ENCODE data around the gene TDRD12. TPM values are rescaled to one million over a fixed set of nuclear protein-coding genes. Genes with fewer than 3 reads are reported as not detected.

Gene TDRD12
- total RNA-seq, 1 experiment from 2014 or later, result 0.33 TPM

GRCh38 chr19:32720216-32720935, 809 bp downstream of the TDRD12 start:
- Histone ChIP-seq H3K4me1 (ENCODE audit: control insufficient read depth, insufficient read depth, low read length) (no peaks in the 10 kb centered on the region), H3K4me3 (ENCODE audit: low read depth in 2 of 2, low read length in 2 of 2) (no peak overlapping the region), H3K27ac (ENCODE audit: low read length) (no peak overlapping the region), H3K27me3 (ENCODE audit: control insufficient read depth, insufficient read depth, low read length) (no peaks in the 10 kb centered on the region), H3K9me3 (ENCODE audit: control insufficient read depth, insufficient read depth, low read depth, low read length) (no peaks in the 10 kb centered on the region), H3K36me3 (ENCODE audit: control insufficient read depth, insufficient read depth, low read length) (no peaks in the 10 kb centered on the region)
- BruUV-seq (replicated peaks), result no TSS peak
- in situ Hi-C loops (cut with HindIII; ENCODE audit: low pct_unique_long_range_greater_than_20kb, low sequenced_read_pairs), result no loop called here
- TF ChIP-seq POLR2AphosphoS5 (IDR thresholded peaks at IDR 0.05; ENCODE audit: low read depth, low read length) (no peak), SIN3A (IDR thresholded peaks at IDR 0.05; ENCODE audit: borderline replicate concordance, insufficient read depth, low read depth, low read length) (no peak), CTCF (IDR thresholded peaks at IDR 0.05) (no peak), REST (IDR thresholded peaks at IDR 0.05; ENCODE audit: insufficient read depth in 1 of 2, low read depth in 2 of 2, low read length in 1 of 2) (no peak), TCF7L2 (IDR thresholded peaks at IDR 0.05; ENCODE audit: low read depth, low read length) (no peak)
- CTCF ChIA-PET, result interaction anchor here (0.7 kb wide), 1 partner anchor 245 kb away, joined by 3 read pairs; no protein-coding TSS in a partner anchor
- ATAC-seq, result no peak
- no peak for DNase-seq (ENCODE audit: low read depth, low spot score)
- intact Hi-C loops (cut with micrococcal nuclease; ENCODE audit: unreplicated experiment), result no loop called here
- POLR2A ChIA-PET, result no interaction called here

- Histone ChIP-seq H3K27me3 (ENCODE audit: control insufficient read depth, insufficient read depth, low read length) (no peaks in the 10 kb centered on the region), H3K9me3 (ENCODE audit: control insufficient read depth, insufficient read depth, low read depth, low read length) (no peaks in the 10 kb centered on the region), H3K4me3 (ENCODE audit: low read depth in 2 of 2, low read length in 2 of 2) (no peak overlapping the region), H3K4me1 (ENCODE audit: control insufficient read depth, insufficient read depth, low read length) (no peaks in the 10 kb centered on the region), H3K27ac (ENCODE audit: low read length) (no peak overlapping the region), H3K36me3 (ENCODE audit: control insufficient read depth, insufficient read depth, low read length) (no peaks in the 10 kb centered on the region)
- no TSS peak for BruUV-seq (replicated peaks)
- intact Hi-C loops (cut with micrococcal nuclease; ENCODE audit: unreplicated experiment) (no loop called here), in situ Hi-C loops (cut with HindIII; ENCODE audit: low pct_unique_long_range_greater_than_20kb, low sequenced_read_pairs) (no loop called here)
- ATAC-seq (no peak), DNase-seq (ENCODE audit: low read depth, low spot score) (no peak)
- TF ChIP-seq REST (IDR thresholded peaks at IDR 0.05; ENCODE audit: insufficient read depth in 1 of 2, low read depth in 2 of 2, low read length in 1 of 2) (no peak), CTCF (IDR thresholded peaks at IDR 0.05) (no peak), SIN3A (IDR thresholded peaks at IDR 0.05; ENCODE audit: borderline replicate concordance, insufficient read depth, low read depth, low read length) (no peak), TCF7L2 (IDR thresholded peaks at IDR 0.05; ENCODE audit: low read depth, low read length) (no peak), POLR2AphosphoS5 (IDR thresholded peaks at IDR 0.05; ENCODE audit: low read depth, low read length) (no peak)
- ChIA-PET POLR2A (no interaction called here), CTCF (no interaction called here)
These were observed 1.3 kb downstream of the TDRD12 start for GRCh38 chr19:32720936-32721250.

All from Panc1 (cell line).